Skeletal muscle satellite cell (primary cell): Measurements from ENCODE around the gene IFT88.
A peak's percentile ranks its signal among the peaks of the same experiment; 100 is the strongest.

ENCODE experiments used
- H3K27me3 ChIP-seq: 2 replicates; pipeline ENCODE4 v1.7.0; 2013; ENCODE audit warnings: low read length; ENCODE audit not compliant: control insufficient read depth, insufficient read depth
- H3K36me3 ChIP-seq: 2 replicates; pipeline ENCODE4 v1.7.0; 2013; ENCODE audit warnings: mild to moderate bottlenecking, control low read depth, low read length; ENCODE audit not compliant: insufficient read depth
- H3K4me1 ChIP-seq: 2 replicates; pipeline ENCODE4 v1.7.0; 2013; ENCODE audit warnings: low read length; ENCODE audit not compliant: control insufficient read depth, insufficient read depth
- H3K4me2 ChIP-seq: 2 replicates; pipeline ENCODE4 v1.7.0; 2013; ENCODE audit warnings: mild to moderate bottlenecking, low read length
- H3K4me3 ChIP-seq: 2 replicates; pipeline ENCODE4 v1.7.0; 2013; ENCODE audit warnings: low read length
- H3K9ac ChIP-seq: 2 replicates; pipeline ENCODE4 v1.7.0; 2013; ENCODE audit warnings: mild to moderate bottlenecking, low read depth, low read length, moderate library complexity
- H3K9me3 ChIP-seq: replicated peaks from 2 replicates; pipeline ENCODE4 v1.7.0; 2013; ENCODE audit warnings: mild to moderate bottlenecking, control low read depth, low read length

IFT88 gene

DNA sequence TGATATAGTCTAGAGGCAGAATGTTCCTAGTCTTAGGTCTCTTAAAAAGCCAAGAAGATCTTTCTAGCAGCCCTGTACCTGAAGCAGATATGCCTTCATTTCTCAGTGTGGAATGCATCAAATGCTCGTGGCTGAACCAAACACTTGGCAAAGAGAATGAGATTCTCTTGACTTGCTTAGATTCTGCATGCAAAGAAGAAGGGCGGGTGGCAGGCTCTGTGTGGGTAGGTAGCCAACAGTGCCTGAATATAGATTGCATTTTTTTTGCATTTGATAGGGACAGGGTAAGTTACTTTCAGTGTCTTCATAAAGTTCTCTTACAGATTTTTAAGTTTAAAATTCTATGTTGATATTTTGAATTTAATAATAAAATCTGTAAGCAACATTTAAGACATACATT lies 27.3 kb downstream of the IFT88 start:
- Histone ChIP-seq H3K4me1 (no peaks in the 10 kb centered on the region), H3K36me3 (no peaks in the 10 kb centered on the region), H3K27me3 (no peaks in the 10 kb centered on the region), H3K9me3 (no peaks in the 10 kb centered on the region), H3K4me3 (no peak overlapping the region), H3K4me2 (no peak overlapping the region), H3K9ac (no peak overlapping the region)

DNA sequence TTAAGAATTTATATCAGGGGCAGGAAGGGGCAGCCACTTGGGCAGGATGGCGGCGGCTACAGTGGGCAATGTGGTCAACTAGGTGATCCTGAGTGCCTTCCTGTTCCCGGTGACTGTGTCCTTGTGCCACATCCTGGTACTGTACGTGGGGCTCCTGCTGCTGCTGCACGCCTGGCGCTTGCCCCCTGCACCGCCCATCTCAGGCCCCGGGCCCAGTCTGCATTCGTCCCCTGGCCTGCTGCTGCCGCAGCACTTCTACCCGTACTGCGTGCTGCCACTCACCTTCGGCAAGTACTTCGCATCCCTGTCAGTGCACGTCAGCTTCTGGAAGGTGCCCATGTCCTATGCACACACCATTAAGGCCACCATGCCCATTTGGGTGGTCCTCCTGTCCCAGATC lies 40.1 kb downstream of the IFT88 start:
- Histone ChIP-seq H3K4me2 (no peak overlapping the region), H3K36me3 (peaks cover 12% of the 10 kb centered on the region), H3K4me1 (peaks cover 10% of the 10 kb centered on the region), H3K9me3 (no peaks in the 10 kb centered on the region), H3K27me3 (no peaks in the 10 kb centered on the region), H3K4me3 (no peak overlapping the region), H3K9ac (no peak overlapping the region)

DNA sequence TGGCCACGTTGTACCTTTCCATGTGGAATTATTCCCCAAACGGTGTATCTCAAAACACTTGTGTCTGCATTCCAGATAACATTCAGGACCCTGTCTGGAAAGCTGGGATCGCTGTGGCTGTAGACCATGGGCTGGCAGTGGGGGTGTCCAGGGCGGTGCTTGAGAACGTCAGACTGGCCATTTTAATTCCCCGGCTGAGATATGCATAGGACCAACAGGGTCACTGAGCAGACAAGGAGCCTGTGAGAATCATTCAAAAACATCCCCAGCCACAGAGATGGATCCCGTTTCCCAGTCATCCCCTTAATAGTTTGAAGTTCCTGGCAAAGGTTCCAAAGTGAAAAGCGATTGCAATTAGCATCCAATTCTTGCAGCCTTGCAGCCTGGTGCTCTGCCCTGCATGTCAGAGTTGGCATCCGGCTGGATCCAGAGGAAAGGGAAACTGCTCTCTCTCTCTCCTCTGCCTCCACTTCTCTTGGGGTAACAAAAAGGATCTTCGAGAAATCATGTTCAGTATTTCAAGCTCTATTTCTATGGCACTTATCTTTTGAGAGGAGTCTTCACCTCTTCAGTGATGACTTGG lies 41.6 kb downstream of the IFT88 start:
- H3K4me2 ChIP-seq = peak overlapping the region; percentile 21

DNA sequence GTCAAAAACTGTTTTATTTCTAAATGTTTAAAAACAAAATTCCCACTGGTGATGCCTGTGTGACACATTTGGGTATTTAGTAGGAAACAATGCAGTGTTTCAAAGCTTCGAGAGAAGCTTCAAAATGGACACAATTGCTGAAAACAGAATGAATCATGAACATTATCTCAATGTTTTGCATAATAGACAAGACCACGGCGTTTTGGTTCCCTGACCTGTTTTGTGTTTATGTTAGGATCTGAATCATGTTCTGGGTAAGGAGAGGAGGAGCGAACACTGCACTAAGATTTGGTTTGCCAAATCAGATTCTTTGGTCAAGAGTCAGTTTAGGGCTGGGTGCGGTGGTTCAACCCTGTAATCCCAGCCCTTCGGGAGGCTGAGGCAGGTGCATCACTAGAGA lies 42.2 kb downstream of the IFT88 start:
- H3K4me1 ChIP-seq = peaks cover 10% of the 10 kb centered on the region
- no peak overlapping the region for H3K4me3 ChIP-seq
- peaks cover 12% of the 10 kb centered on the region for H3K36me3 ChIP-seq
- no peak overlapping the region for H3K9ac ChIP-seq
- no peaks in the 10 kb centered on the region for H3K9me3 ChIP-seq
- H3K4me2 ChIP-seq = peak overlapping the region; percentile 21
- H3K27me3 ChIP-seq = no peaks in the 10 kb centered on the region

More for the DNA sequence above, 41.6 kb downstream of the IFT88 start:
- peaks cover 12% of the 10 kb centered on the region for H3K36me3 ChIP-seq
- H3K27me3 ChIP-seq = no peaks in the 10 kb centered on the region
- H3K4me3 ChIP-seq = no peak overlapping the region
- no peaks in the 10 kb centered on the region for H3K9me3 ChIP-seq
- peaks cover 10% of the 10 kb centered on the region for H3K4me1 ChIP-seq
- no peak overlapping the region for H3K9ac ChIP-seq

DNA sequence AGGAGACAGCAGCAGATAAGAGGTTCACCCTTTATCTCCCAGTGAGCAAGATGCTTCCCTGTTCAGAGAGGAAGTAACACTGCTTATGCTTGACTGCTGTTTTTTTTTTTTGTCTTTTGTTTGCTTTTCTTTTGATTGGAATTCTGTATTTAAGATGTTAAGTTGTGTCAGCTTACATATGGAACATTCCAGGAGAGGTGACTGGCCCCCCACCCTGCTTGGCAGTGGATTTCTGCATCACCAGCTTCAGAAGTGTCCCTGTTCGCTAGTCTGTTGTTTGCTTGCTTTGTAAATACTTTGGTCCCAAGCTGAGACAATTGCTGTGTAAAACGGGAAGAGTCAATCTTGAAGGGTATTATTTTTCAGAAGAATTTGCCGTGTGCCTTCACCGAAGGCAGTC lies 43.0 kb downstream of the IFT88 start:
- Histone ChIP-seq H3K27me3 (no peaks in the 10 kb centered on the region), H3K9me3 (no peaks in the 10 kb centered on the region), H3K9ac (no peak overlapping the region), H3K4me3 (no peak overlapping the region), H3K4me1 (peaks cover 10% of the 10 kb centered on the region), H3K36me3 (peaks cover 12% of the 10 kb centered on the region), H3K4me2 (no peak overlapping the region)

DNA sequence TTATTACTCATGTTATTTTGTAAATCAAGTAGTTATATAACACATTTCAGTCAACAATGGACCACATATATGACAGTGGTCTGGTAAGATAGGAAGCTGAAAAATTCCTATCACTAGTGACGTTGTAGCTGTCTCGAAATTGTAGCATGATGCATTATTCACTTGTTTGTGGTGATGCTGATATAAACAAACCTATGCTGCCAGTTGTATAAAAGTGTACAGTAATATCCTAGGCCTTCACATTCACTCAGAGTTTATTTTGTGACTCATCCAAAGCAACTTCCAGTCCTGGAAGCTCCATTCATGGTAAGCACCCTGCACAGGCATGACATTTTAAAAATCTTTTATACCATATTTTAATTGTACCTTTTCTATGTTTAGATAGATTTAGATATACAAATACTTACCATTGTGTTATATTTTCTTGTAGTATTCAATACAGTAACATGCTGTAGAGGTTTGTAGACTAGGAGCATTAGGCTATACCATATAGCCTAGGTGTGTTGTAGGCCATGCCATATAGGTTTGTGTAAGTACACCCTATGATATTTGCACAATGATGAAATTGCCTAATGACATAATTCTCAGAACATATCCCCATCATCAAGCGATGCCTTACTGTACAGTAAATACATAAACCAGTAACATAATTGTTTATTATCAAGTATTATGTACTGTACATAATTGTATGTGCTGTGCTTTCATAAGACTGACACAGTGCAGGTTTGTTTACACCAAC lies 49.3 kb downstream of the IFT88 start:
- no peak overlapping the region for H3K9ac ChIP-seq
- H3K36me3 ChIP-seq = no peaks in the 10 kb centered on the region
- H3K4me2 ChIP-seq = no peak overlapping the region
- no peak overlapping the region for H3K4me3 ChIP-seq
- no peaks in the 10 kb centered on the region for H3K27me3 ChIP-seq
- no peaks in the 10 kb centered on the region for H3K9me3 ChIP-seq
- H3K4me1 ChIP-seq = peaks cover 9% of the 10 kb centered on the region

DNA sequence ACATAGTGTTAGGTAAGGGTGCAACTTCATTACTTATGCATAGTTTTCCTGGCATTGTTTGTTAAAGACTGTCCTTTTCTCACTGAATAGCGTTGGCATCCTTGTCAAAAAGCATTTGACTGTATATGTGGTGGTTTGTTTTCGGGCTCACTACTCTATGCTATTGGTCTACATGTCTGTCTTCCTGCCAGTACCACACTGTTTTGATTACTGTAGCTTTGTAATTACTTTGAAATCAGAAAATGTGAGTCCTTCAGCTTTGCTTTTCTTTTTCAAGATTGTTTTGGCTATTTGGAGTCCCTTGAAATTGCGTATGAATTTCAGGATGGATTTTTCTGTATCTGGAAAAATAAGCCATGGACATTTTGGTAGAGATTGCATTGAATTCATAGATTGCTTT lies 56.0 kb downstream of the IFT88 start:
- H3K4me1 ChIP-seq = no peaks in the 10 kb centered on the region
- H3K4me3 ChIP-seq = no peak overlapping the region
- H3K4me2 ChIP-seq = no peak overlapping the region
- H3K27me3 ChIP-seq = no peaks in the 10 kb centered on the region
- H3K9me3 ChIP-seq = no peaks in the 10 kb centered on the region
- H3K36me3 ChIP-seq = peaks cover 8% of the 10 kb centered on the region
- no peak overlapping the region for H3K9ac ChIP-seq

DNA sequence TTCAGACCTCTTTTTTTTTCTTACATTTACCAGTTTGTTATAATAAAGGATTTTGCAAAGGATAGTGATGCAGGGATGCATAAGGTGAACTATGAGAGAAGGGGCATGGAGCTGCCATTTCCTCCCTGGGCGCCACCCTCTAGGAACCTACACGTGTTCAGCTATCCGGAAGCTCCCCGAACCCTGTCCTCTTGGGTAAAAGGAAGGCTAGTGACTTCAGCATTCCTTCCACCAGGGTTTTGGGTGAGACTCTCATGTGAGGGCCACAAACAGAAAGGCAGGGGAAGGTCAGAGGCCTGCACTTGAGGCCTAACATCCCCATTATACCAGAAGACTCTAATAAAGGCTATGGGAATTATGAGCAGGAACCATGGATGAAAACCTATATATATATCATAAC lies 57.3 kb downstream of the IFT88 start:
- Histone ChIP-seq H3K9me3 (no peaks in the 10 kb centered on the region), H3K27me3 (no peaks in the 10 kb centered on the region), H3K4me3 (no peak overlapping the region), H3K4me2 (no peak overlapping the region), H3K4me1 (no peaks in the 10 kb centered on the region), H3K36me3 (peaks cover 8% of the 10 kb centered on the region), H3K9ac (no peak overlapping the region)

DNA sequence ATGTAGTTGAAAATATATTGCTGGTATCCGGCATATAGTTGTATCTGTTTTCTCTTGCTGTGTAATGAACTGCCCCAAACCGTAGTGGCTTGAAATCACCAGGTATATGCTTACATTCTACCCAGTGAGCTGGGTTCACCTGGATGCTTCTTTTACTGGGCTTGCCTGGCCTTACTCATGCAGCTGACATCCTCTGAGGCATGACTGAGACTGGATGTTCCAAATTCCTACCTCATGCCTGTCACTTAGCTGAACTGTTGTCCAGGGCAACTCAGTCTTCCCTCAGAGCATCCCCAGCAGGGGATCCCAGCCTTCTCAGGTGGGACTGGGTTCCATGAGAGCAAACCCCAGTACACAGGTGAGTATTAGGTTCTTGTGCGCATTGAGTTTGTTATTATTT lies 66.8 kb downstream of the IFT88 start:
- Histone ChIP-seq H3K4me1 (no peaks in the 10 kb centered on the region), H3K4me2 (no peak overlapping the region), H3K36me3 (no peaks in the 10 kb centered on the region), H3K9ac (no peak overlapping the region), H3K9me3 (no peaks in the 10 kb centered on the region), H3K4me3 (no peak overlapping the region), H3K27me3 (no peaks in the 10 kb centered on the region)

DNA sequence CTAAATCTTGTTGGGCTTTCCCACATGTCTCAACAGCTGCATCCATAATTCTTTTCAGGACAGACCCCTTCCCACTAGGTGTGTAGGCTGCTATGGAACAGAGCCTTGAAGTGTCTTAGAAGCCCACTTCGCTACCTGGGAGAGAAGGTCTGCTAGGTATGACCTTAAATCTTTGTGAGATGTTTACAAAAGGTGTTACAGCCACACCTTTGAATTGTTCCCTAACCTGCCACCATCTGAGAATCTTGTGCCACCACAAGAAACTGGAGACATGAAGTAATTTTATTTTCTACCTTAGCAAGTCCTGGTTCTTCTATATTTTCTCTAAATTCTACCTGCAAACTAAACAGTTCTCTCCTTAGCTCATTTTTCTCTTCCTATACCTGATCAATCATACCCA lies 69.1 kb downstream of the IFT88 start:
- Histone ChIP-seq H3K27me3 (no peaks in the 10 kb centered on the region), H3K4me2 (no peak overlapping the region), H3K9ac (no peak overlapping the region), H3K9me3 (no peaks in the 10 kb centered on the region), H3K4me1 (no peaks in the 10 kb centered on the region), H3K36me3 (no peaks in the 10 kb centered on the region), H3K4me3 (no peak overlapping the region)

DNA sequence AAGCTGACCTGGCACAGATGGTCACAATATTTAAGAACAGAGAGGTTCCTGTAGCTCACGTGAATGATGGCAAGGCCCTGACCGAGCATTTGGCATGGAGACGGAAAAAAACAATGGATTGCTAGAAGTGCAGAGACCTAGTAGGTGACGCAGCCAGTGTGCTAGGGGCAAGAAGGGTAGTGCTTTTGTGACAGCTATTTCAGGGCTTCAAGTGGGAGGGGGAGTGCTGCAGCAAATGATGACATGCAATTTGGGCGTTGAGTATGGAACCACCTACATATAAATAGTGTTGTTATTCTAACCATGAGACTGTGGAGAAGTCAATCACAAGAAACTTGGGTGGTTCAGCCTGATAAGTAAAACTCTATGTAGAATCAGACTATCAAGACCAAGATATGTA lies 70.9 kb downstream of the IFT88 start:
- no peaks in the 10 kb centered on the region for H3K36me3 ChIP-seq
- H3K4me3 ChIP-seq = no peak overlapping the region
- H3K4me1 ChIP-seq = no peaks in the 10 kb centered on the region
- H3K9ac ChIP-seq = no peak overlapping the region
- H3K27me3 ChIP-seq = no peaks in the 10 kb centered on the region
- H3K4me2 ChIP-seq = no peak overlapping the region
- H3K9me3 ChIP-seq = no peaks in the 10 kb centered on the region

DNA sequence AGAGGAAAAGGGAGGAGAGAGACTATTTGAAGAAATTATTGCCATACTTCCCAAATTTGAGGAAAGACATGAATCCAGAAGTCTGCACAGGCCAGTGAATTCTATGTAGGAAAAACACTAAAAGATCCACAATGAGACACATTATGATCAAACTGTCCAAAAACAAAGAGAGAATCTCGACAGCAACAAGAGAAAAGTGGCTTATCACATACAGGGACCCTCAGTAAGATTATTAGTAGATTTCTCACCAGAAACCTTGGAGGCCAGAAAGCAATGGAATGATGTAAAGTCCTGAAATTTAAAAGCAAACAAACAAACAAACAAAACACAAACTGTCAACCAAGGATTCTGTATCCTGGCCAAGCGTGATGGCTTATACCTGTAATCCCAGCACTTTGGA lies 80.8 kb downstream of the IFT88 start:
- no peak overlapping the region for H3K4me2 ChIP-seq
- H3K27me3 ChIP-seq = no peaks in the 10 kb centered on the region
- H3K9ac ChIP-seq = no peak overlapping the region
- H3K36me3 ChIP-seq = no peaks in the 10 kb centered on the region
- H3K4me1 ChIP-seq = no peaks in the 10 kb centered on the region
- H3K9me3 ChIP-seq = no peaks in the 10 kb centered on the region
- H3K4me3 ChIP-seq = no peak overlapping the region
